ENCODE results near the gene ARMC9.
"Not testable (repeated sequence)": the region's sequence is repeated elsewhere in the genome, so short reads cannot be mapped to it uniquely, and the experiment has no call there.

Gene ARMC9

DNA sequence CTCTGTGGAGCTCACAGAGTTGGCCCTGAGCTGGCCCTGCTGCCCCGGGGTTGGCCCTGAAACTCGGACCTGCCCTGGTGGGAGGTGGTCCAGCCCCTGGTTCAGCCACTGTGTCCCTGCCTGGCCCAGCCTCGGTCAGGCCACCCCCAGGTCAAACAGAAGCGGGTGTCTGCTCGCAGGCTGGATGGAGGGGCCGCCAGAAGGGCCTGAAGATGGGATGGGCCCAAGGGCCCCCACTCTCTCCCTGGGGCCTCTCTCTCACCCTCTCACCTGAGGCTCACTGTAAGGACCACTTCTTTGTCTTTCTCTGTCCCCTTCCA is 172.0 kb downstream of the ARMC9 start:
- DNase-seq: no peak

DNA sequence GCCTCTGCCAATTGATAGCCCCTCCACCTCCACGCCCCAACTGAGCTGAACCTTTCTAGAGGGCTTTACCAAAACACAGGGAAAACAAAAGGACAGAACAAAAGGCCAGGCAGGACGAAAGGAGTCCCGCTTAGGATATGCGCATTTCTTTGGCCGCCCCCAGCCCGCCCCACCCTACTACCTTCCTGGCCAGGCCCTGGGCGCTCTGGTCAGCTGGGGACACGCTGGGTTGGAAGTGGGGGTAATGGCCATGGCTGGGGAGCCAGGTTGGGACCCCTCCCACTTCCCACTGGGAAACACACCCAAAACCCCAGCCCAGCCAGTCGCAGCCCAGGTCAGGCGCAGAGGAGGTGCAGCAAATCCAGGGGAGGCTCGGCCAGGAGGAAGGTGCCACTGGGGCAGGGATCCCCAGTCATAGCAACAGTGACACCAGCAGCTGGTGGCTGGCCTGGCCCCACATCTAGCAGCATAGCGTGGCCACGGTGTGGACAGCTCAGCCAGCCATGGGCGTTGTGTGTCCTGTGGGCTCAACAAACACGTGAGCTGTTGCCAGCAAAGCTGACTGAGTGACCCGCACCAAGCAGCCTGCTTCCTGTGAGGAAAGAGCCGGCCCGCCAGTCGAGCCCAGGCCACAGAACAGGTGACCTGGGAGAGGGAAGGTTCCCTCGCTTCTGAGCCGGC is 172.5 kb downstream of the ARMC9 start:
- DNase-seq: no peak

DNA sequence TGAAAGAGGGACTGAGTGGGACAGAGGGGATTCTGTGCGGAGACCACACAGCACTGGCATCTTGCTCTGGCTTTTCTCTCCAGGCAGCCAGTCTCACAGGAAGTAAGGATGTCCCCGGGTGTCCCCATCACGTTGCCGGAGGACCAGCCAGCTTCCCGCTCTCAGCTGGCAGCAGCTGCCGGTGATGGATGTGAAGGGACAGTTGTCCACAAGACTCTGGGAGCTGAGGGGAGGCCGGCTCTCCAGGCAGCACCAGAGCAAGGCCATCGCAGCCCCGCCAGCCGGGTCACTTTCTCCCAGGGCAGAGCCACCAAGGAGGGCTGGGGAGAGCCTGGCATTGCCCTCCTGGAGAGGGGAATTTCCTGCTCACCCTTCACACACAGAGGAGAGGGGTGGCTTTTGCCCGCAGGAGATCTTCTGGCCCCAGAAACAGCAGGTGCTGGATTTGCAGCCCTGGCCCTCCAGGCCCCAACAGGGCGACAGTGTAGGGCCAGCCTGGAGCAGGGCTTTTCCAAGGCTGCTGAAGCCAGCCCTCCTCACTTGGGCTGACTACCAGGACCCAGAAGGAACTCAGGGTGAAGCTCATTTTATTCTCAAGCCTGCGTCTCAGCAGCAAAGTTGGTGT is 173.1 kb downstream of the ARMC9 start:
- DNase-seq: no peak

DNA sequence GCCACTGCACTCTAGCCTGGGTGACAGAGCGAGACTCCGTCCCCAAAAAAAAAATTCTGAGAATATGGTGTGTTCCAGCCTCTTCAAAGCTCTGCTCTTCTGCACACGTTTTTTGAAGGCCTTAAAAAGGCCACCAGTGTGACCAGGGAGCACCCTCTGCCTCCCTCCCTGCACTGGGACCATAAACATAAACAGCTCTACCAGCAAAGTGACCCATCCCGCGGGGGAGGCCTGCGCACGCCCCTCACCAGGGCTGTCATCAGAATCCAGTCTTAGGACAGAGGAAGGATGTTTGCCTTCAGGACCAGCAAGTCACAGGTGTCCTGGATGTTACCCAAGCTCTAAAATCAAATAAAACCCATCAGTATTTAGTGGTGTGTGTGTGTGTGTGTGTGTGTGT is 173.9 kb downstream of the ARMC9 start:
- DNase-seq: no peak

DNA sequence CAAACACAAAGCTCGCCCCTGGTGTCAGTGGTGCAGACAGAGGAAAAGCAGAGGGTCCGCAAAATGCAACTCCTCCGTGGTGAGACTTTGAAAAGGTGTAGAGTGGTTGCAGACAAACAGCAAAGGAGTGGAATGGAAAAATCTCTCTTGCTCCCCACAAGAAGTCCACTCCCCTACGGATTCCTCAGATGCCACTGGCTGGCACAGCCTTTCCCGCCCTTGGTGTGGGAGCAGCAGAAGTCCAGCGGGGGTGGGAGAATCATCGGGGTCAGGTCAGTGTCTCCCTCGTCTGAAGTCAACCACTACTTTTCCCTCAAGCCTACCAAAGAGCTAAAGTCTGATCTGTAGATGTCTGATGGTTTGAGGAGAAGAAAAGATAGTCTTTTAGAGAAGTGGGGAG is 174.8 kb downstream of the ARMC9 start:
- DNase-seq: no peak

DNA sequence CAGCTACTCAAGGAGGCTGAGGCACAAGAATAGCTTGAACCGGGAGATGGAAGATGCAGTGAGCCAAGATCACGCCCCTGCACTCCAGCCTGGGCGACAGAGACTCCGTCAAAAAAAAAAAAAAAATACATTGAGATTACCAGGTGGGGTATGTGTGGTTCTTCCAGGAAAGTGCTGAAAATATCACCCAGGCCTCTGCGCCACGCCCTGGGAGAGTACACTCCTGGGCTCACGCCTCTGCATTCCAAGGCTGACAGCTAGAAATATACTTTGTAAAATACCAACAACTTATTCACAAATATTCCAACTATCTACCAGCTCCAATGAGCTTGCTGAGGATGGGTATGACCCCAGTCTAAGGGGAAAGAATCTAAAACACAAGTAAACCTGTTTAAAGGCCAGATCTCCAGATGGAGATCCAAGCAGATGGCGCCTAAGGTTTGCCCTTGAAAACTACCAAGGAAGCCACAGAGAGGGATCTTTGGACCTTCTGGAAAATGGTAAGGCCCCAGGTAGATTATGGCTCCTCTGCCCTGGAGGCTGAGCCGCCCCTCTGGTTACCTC is 175.4 kb downstream of the ARMC9 start:
- DNase-seq: no peak

DNA sequence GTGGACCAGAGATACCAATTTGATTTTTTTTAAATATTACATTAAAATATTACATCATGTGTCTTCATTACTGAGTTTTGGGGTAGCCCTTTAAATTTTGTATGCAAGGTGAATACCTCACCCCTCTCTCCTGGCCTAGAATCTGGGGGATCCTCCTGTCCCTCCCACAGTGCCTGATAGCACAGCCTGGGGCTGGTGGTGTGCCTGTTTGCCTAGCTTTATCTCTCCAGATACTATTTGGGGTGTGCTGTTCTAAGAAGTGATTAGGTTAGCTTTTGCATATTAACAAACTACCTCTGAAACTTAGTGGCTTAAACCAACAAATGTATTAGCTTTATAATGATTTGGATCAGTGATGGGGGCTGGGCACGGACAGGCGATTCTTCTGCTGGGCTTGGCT is 176.3 kb downstream of the ARMC9 start:
- no peak for DNase-seq

DNA sequence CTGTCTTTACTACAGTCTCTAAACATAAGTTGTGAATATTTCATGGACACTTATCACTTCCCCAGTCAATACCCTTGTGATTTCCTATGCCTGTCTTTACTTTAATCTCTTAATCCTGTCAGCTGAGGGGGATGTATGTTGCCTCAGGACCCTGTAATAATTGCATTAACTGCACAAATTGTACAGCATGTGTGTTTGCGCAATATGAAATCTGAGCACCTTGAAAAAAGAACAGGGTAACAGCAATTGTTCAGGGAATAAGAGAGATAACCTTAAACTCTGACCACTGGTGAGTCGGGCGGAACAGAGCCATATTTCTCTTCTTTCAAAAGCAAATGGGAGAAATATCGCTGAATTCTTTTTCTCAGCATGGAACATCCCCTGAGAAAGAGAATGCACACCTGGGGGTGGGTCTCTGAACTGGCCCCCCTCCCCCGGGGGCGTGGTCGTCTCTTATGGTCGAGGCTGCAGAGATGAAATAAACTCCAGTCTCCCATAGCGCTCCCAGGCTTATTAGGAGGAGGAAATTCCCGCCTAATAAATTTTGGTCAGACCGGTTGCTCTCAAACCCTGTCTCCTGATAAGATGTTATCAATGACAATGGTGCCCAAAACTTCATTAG is 177.7 kb downstream of the ARMC9 start:
- DNase-seq: not testable (repeated sequence)

DNA sequence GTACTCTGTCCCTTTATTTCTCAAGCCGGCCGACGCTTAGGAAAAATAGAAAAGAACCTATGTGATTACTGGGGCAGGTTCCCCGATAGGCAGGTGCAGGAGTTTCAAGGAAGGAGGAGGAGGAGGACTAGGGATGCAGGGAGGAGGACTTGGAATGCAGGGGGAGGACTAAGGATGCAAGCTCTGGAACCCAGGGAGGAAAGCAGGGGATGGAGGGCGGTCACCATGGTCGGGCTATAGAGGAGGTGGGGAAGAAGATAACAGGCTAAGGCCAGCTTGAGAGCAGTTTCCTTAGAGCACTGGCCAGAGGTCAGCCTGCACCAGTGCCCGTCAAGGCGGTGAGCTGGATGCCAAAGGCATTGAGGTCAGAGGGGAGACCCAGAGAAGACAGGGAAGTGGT is 178.4 kb downstream of the ARMC9 start:
- no peak for DNase-seq

DNA sequence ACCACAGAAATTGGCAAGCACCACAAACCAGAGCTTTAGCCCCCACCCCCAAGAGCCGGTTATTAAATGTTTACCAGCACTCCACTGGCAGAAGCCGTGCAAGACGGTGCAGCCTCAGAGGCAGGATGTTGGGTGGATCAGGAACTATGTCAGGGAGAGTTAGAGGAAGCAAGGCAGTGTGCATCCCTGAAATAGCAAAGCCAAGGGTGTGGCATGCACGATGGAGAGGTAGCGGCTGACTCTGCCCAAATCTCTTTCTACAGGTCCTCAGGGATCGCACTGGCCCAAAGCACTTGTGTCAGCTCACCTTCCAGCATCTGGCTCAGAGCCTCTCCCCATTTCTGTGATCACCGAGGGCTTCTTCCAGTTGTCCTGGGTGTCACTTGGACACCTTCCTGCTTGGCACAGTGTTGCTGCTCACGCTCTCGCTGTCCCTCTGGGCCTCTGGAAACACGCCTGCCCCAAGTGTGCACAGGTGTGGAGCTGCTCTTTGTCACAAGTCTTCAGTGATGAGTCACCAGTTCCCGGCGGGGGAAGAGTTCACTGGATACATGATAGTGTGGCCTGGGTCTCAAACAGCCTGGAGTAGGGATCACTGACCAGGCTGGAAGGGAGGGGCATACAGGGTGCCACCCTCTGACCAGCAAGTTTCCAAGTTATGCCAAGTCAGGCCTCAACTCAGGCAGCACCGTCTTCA is 179.7 kb downstream of the ARMC9 start:
- no peak for DNase-seq

DNA sequence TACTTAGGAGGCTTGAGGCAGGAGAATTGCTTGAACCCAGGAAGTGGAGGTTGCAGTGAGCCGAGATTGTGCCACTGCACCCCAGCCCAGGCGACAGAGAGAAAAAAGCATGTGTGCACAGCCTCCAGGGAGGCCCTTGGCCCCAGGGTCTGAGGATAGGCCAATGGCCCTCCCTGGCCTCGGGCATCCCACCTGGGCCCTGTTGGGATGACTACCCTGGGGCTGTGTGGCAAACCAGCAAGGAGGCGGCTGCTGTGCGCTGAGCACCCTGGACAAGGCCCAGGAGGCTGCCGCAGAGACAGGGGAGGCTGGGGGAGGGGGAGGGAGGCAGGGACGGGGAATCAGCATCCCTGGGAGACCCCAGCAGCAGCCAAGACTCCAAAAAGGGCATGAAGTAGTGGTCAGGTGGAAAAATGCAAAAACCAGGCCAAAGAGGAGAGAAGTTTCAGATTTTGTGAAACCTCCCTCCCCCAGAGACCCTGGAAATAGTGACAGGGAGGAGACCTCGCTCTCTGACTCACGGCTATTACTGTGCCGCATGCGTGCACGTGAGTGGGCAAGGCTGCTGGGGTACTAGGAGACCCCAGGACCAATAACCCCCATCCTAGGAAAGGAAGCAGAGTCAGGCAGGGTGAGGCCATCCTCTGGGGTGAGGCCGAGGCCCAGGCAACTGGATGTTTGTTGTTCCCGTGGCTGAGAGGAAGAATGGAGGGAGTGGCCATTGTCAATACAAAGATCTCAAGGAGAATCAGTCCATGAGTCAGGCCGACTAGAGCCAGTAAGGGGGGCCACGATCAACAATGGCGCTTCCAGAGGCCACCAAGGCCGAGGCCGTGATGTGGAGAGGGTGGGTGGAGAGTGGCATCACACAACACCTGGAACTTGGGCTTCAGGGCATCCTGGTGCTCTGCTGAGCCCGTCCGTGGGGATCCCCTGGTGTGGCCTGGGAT is 181.1 kb downstream of the ARMC9 start:
- no peak for DNase-seq

DNA sequence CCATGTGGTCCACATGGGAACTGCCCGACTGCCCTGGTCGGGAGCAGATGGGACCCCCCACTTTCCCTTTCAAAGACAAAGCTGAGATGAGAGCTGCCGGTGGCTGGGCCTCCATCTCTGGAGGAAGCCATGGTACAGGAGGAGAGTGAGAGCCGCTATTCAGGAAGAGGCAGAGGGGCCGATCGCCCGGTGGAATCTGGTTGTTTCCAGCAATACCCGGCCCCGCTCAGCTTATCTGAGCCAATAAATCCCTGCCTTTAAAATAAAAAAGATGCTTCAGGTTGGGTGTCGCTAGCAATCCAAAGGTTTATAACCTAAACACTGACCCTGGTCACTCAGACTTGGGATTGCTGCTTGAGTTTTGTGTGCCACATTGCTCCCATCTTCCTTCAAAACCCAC is 181.9 kb downstream of the ARMC9 start:
- DNase-seq: no peak

DNA sequence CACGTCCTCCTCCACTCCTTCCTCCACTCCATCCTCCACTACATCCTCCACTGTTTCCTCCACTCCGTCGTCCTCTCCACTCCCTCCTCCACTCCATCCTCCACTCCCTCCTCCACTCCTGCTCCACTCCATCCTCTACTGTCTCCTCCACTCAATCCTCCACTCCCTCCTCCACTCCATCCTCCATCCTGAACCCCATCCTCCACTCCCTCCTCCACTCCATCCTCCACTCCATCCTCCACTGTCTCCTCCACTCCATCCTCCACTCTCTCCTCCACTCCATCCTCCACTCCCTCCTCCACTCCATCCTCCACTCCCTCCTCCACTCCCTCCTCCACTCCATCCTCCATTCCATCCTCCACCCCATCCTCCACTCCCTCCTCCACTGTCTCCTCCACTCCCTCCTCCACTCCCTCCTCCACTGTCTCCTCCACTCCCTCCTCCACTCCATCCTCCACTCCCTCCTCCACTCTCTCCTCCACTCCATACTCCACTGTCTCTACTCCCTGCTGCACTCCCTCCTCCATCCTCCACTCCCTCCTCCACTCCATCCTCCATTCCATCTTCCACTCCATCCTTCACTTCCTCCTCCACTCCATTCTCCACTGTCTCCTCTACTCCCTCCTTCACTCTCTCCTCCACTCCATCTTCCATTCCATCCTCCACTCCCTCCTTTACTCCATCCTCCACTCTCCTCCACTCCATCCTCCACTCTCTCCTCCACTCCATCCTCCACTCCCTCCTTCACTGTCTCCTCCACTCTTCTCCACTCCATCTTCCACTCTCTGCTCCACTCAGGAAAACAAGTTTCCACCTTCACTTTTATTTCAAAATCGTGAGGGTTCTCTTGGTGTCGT is 182.8 kb downstream of the ARMC9 start:
- DNase-seq: no peak

DNA sequence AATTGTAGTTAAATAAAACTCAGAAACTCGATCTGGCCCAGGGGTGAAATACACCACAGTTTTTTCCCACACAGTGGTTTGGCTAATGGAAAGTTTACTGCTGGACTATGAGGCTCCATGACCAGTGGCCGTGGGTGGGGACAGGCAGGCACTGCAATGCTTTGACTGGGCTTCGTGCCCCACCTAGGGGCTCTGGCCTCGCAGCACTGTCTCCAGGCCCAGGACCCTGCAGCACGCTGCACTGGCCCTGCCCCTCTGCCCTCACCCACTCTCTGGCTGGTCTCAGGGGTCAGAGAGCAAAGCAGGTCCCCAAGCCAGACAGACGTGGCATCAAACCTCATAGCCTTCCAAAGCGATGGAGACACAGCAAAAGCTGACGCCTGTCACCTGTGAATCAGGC is 183.7 kb downstream of the ARMC9 start:
- no peak for DNase-seq

DNA sequence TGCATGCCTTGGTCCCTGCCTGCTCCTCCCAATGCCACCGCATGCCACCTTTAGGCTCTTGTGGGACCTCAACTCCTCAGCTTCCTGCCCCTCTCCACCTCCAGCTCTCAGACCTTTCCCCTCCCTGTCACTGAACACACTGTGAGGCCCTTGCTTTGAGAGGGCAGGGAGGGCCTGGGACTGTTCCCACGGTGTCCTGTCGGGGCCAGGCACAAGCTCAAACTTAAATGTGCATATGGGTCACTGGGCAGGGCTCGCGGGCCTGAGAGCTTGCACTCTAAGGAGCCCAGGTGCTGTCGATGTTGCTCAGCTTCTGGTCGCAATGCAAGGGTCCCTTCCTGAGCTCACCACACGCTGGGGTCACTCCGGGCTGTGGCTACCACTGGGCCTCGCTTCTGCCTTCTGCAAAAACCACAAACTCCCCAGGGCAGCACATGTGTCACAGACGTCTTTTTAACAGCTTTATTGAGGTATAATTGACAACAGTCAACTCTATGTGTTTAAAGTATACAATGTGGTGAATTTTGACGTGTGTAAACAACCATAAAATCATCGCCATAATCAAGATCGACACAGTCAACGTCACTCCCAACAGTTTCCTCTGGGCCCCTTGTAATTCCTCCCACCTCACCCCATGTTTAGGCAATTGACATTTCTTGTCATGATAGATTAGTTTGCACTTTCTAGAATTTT is 185.1 kb downstream of the ARMC9 start:
- no peak for DNase-seq

DNA sequence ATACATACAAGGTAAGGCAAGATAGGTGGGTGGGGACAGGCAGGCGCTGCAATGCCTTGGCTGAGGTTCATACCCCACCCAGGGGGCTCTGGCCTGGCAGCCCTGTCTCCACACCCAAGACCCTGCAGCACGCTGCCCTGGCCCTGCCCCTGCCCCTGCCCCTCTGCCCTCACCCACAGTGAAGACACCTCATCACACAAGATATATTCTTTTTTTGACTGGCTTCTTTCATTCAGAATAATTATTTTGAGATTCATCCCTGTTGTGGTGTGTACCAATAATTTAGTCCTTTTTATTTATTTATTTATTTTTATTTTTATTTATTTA is 185.6 kb downstream of the ARMC9 start:
- DNase-seq: no peak

DNA sequence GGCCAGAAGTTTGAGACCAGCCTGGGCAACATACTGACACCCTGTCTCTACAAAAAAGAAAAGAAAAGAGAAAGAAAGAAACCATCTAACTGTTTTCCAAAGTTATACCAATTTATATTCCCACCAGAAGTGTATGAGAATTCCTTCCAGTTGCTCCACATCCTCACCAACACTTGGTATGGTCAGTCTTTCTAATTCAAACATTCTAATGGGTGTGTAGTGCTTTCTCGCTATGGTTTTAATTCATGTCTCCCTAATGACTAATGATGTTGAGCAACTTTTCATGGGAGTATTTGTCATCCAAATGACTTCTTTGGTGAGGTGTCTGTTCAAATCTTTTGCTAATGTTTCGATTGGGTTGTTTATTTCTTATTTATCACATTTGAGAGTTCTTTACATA is 186.5 kb downstream of the ARMC9 start:
- DNase-seq: no peak

DNA sequence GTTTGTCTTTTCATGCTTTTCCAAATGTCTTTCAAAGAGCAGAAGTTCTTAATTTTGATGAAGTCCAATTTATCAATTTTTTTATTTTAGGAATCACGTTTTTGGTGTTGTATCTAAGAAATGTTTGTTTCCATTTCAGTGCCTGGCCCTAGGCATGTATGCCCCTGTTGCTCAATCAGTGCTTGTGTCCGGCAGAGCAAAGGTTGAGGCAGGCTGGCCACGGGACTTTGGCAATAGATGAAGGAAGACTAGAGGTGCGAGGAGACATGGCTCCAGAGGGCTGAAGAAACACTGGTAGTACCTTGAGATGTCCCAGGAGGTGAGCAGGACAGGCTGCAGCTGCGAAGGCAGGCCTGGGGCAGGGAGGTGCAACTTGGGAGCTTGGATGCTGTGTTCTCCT is 187.0 kb downstream of the ARMC9 start:
- DNase-seq: no peak

DNA sequence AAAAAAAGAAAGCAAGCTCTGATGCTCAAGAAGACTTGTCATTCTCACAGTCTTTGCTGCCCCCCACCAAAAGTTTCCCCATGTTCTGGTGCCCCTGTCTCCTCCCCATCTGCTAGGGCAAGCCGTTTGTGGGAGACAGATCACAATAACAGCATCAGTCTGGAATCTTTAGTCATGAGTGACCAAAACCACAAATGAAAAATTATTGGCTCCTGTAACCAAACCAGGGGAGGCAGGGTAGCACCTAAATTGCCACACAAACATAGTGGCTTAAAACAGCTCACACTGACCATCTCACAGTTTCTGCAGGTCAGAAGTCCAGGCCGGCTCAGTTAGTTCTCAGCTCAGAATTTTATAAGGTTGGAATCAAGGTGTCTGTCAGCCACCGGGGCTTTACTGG is 188.0 kb downstream of the ARMC9 start:
- no peak for DNase-seq

DNA sequence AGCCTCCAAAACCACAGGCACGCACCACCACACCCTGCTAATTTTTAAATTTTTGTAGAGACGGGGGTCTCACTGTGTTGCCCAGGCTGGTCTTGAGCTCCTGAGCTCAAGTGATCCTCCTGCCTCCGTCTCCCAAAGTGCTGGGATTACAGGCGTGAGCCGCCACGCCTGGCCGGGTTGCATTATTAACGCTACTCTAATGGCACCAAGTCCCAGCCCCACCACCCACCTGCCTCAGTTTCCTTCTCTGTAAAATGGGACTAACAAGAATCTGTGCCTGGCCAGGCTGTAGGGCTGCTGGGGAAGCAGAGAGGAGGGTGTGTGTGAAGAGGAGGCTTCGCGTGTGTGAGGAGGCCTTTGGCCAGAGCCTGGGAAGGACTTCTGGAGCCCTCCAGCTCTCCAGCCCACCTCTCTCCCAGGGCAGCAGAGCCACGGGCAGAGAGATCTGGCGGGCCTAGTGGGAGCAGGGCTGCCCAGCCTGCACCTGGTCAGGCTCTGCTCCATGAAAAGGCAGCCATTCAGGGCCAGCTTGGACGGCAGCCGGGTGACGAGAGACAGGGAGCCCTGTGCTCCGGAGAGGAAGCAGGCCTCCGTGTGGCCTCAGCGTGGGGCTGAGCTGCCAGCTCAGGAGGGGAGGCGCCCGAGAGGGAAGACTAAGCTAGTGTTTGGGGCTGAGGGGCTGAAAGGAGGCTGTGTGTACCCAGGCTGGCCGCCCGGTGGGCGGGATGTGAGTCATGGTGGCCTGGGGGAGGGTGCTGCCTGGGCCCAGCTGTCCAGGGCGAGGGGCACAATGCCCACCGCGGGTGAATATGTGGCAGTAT is 189.7 kb downstream of the ARMC9 start:
- DNase-seq: no peak

Measured in stimulated activated CD4-positive, alpha-beta T cell treated with anti-CD3 and anti-CD28 coated beads, Interleukin-2, amount 100 ng/mL, for 24 hours (primary cell).